ENCODE results near the gene DCLK1. TPM values are rescaled to one million over a fixed set of nuclear protein-coding genes. Genes with fewer than 3 reads are reported as not detected.

DCLK1 gene
- total RNA-seq, 1 experiment from 2014 or later: 0.10 TPM

DNA sequence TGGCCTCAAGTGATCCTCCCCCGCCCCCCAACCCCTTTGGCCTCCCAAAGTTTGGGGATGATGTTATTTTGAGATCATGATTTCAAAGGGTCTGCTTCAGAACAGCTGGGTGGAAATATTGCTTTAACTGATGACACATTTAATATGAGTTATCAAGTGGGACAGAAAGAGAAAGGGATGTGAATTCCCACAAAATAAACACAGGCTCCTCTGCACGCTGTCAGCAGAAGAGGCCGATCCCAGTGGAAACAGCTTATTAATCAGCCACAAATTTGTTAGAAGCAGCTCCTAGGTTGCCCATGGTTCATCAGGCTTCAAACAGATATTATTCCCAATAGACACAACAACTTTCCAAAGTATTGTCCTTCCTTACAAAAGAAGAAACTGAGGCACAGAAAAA lies 4.7 kb downstream of the DCLK1 start:
- BruUV-seq (replicated peaks): no TSS peak
- POLR2A ChIA-PET: no interaction called here

DNA sequence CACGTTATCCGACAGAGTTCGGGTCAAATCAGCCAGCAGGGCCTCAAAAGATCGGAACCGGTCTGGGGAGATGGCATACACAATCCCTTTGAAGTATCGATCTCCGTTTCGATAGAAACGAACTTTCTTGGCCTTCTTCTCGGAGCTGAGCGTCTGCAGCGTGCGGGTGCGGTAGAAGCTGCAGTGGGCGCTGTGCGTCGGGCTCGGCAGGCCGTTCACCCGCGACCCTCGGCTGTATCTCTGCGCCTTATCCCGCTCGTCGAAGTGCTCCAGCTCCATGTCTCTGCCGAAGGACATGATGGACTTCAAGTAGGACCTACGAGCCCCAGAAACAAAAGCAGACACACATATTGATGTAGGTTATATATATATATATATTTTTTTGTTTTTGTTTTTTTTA lies 5.3 kb downstream of the DCLK1 start:
- Histone ChIP-seq H2AFZ (ENCODE audit: low read depth, low read length, poor library complexity, severe bottlenecking) (no peak overlapping the region), H3K27me3 (ENCODE audit: insufficient read depth, low read length) (no peaks in the 10 kb centered on the region), H3K4me1 (ENCODE audit: control insufficient read depth in 1 of 2, insufficient read depth in 2 of 2, low read length in 2 of 2) (no peaks in the 10 kb centered on the region), H3K4me3 (replicated peaks in 1 of 2; ENCODE audit: low read depth in 1 of 2, low read length in 2 of 2) (no peak overlapping the region), H3K79me2 (ENCODE audit: insufficient read depth, low read length) (no peaks in the 10 kb centered on the region), H3K9me3 (ENCODE audit: control insufficient read depth in 1 of 2, insufficient read depth in 1 of 2, low read depth in 1 of 2, low read length in 2 of 2) (peaks cover 0 to 24% of the 10 kb centered on the region in 2 experiments; a peak in 2 of 4 replicates), H3K4me2 (ENCODE audit: low read length) (no peak overlapping the region), H3K36me3 (ENCODE audit: control insufficient read depth in 1 of 2, insufficient read depth in 2 of 2, low read length in 2 of 2) (no peaks in the 10 kb centered on the region), H3K9ac (ENCODE audit: low read length) (no peak overlapping the region), H3K27ac (ENCODE audit: low read depth, low read length) (no peak overlapping the region), H3K9me2 (ENCODE audit: insufficient read depth) (no peaks in the 10 kb centered on the region), H4K20me1 (ENCODE audit: insufficient read depth) (no peaks in the 10 kb centered on the region)
- TF ChIP-seq POLR2A (IDR thresholded peaks at IDR 0.05; ENCODE audit: borderline replicate concordance, extremely low read depth, insufficient read depth, insufficient read length) (no peak), SRF (IDR thresholded peaks at IDR 0.05; ENCODE audit: low read depth) (no peak), SP1 (IDR thresholded peaks at IDR 0.05; ENCODE audit: low read depth) (no peak), SIN3A (IDR thresholded peaks at IDR 0.05; ENCODE audit: low read depth) (no peak), CBX3 (IDR thresholded peaks at IDR 0.05; ENCODE audit: low read depth) (no peak)
- TF ChIP-seq, protein P1, sequence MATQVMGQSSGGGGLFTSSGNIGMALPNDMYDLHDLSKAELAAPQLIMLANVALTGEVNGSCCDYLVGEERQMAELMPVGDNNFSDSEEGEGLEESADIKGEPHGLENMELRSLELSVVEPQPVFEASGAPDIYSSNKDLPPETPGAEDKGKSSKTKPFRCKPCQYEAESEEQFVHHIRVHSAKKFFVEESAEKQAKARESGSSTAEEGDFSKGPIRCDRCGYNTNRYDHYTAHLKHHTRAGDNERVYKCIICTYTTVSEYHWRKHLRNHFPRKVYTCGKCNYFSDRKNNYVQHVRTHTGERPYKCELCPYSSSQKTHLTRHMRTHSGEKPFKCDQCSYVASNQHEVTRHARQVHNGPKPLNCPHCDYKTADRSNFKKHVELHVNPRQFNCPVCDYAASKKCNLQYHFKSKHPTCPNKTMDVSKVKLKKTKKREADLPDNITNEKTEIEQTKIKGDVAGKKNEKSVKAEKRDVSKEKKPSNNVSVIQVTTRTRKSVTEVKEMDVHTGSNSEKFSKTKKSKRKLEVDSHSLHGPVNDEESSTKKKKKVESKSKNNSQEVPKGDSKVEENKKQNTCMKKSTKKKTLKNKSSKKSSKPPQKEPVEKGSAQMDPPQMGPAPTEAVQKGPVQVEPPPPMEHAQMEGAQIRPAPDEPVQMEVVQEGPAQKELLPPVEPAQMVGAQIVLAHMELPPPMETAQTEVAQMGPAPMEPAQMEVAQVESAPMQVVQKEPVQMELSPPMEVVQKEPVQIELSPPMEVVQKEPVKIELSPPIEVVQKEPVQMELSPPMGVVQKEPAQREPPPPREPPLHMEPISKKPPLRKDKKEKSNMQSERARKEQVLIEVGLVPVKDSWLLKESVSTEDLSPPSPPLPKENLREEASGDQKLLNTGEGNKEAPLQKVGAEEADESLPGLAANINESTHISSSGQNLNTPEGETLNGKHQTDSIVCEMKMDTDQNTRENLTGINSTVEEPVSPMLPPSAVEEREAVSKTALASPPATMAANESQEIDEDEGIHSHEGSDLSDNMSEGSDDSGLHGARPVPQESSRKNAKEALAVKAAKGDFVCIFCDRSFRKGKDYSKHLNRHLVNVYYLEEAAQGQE (IDR thresholded peaks at IDR 0.05; ENCODE audit: low read depth): no peak
- intact Hi-C loops (cut with micrococcal nuclease): no loop called here
- no peak for DNase-seq (ENCODE audit: low read depth, low spot score)
- ChIA-PET RAD21 (ENCODE audit: low non-redundant PET in 1 of 2, low total read pairs in 2 of 2, uncharacterized antibody in 2 of 2, unreplicated experiment in 2 of 2) (no interaction called here), CTCF (no interaction called here), POLR2A (no interaction called here)
- no peak for ATAC-seq
- no TSS peak for BruUV-seq (replicated peaks)

More for the DNA sequence above, 4.7 kb downstream of the DCLK1 start:
- H3K4me1 ChIP-seq (ENCODE audit: control insufficient read depth in 1 of 2, insufficient read depth in 2 of 2, low read length in 2 of 2): no peaks in the 10 kb centered on the region
- H4K20me1 ChIP-seq (ENCODE audit: insufficient read depth): no peaks in the 10 kb centered on the region
- H3K27ac ChIP-seq (ENCODE audit: low read depth, low read length): no peak overlapping the region
- H3K79me2 ChIP-seq (ENCODE audit: insufficient read depth, low read length): no peaks in the 10 kb centered on the region
- H3K9me3 ChIP-seq (ENCODE audit: control insufficient read depth in 1 of 2, insufficient read depth in 1 of 2, low read depth in 1 of 2, low read length in 2 of 2): peaks cover 0 to 24% of the 10 kb centered on the region in 2 experiments; a peak in 2 of 4 replicates
- TF ChIP-seq ELF1 (IDR thresholded peaks at IDR 0.05; ENCODE audit: borderline replicate concordance, low read depth) (no peak), JUND (IDR thresholded peaks at IDR 0.05) (no peak), SIN3A (IDR thresholded peaks at IDR 0.05; ENCODE audit: low read depth) (no peak), EZH2phosphoT487 (IDR thresholded peaks at IDR 0.05; ENCODE audit: borderline replicate concordance) (no peak), SP1 (IDR thresholded peaks at IDR 0.05; ENCODE audit: low read depth) (no peak)
- no peak overlapping the region for H3K4me3 ChIP-seq (replicated peaks in 1 of 2; ENCODE audit: low read depth in 1 of 2, low read length in 2 of 2)
- intact Hi-C loops (cut with micrococcal nuclease): no loop called here
- H3K9me2 ChIP-seq (ENCODE audit: insufficient read depth): no peaks in the 10 kb centered on the region
- H3K9ac ChIP-seq (ENCODE audit: low read length): no peak overlapping the region
- RAD21 ChIA-PET (ENCODE audit: low non-redundant PET in 1 of 2, low total read pairs in 2 of 2, uncharacterized antibody in 2 of 2, unreplicated experiment in 2 of 2): no interaction called here
- ATAC-seq (no peak), DNase-seq (ENCODE audit: low read depth, low spot score) (no peak)
- no peaks in the 10 kb centered on the region for H3K27me3 ChIP-seq (ENCODE audit: insufficient read depth, low read length)
- CTCF ChIA-PET: no interaction called here
- no peaks in the 10 kb centered on the region for H3K36me3 ChIP-seq (ENCODE audit: control insufficient read depth in 1 of 2, insufficient read depth in 2 of 2, low read length in 2 of 2)
- no peak overlapping the region for H2AFZ ChIP-seq (ENCODE audit: low read depth, low read length, poor library complexity, severe bottlenecking)
- no peak overlapping the region for H3K4me2 ChIP-seq (ENCODE audit: low read length)
